CD4-positive, alpha-beta T cell treated with Interleukin-6 for 4 hours (primary cell): ENCODE results near the gene EML2.

Source experiments
- DNase-seq: peaks from one replicate; pipeline ENCODE4 v3.0.0-alpha.2; 2020; ENCODE audit warnings: mixed read lengths

EML2 gene

GRCh38 chr19:45585158-45585577 lies 54.0 kb downstream of the EML2 start:
- DNase-seq, result no peak

GRCh38 chr19:45584332-45585157 lies 54.7 kb downstream of the EML2 start, which contains the start of gene OPA3:
Gene OPA3, minus strand, starts transcription at chr19:45584802. Its CDS starts 38 bp downstream, at chr19:45584764.
- DNase-seq, result peak; percentile 100

GRCh38 chr19:45581576-45581975 lies 57.6 kb downstream of the EML2 start:
- no peak for DNase-seq

GRCh38 chr19:45578861-45579260 lies 60.3 kb downstream of the EML2 start:
- DNase-seq, result no peak

GRCh38 chr19:45577111-45577905 lies 61.9 kb downstream of the EML2 start:
- DNase-seq, result no peak

GRCh38 chr19:45576682-45577081 lies 62.5 kb downstream of the EML2 start:
- DNase-seq, result no peak

GRCh38 chr19:45575216-45575615 lies 64.0 kb downstream of the EML2 start:
- no peak for DNase-seq

GRCh38 chr19:45574526-45574925 lies 64.7 kb downstream of the EML2 start:
- DNase-seq, result no peak

- no peak for DNase-seq
Observed at GRCh38 chr19:45571457-45572220, 67.6 kb downstream of the EML2 start.

- peak; percentile 66 for DNase-seq
Observed at GRCh38 chr19:45569619-45570421, 69.4 kb downstream of the EML2 start.

- no peak for DNase-seq
Observed at GRCh38 chr19:45568732-45569131, 70.5 kb downstream of the EML2 start.

- no peak for DNase-seq
Observed at GRCh38 chr19:45567609-45568008, 71.6 kb downstream of the EML2 start.

- DNase-seq, result peak; percentile 42
Observed at GRCh38 chr19:45564131-45564780, 74.9 kb downstream of the EML2 start.

- DNase-seq, result no peak
Observed at GRCh38 chr19:45560686-45561085, 78.5 kb downstream of the EML2 start.

- no peak for DNase-seq
Observed at GRCh38 chr19:45560038-45560437, 79.2 kb downstream of the EML2 start.
